ENCODE measurements around the gene ECE1. TPM values are rescaled to one million over a fixed set of nuclear protein-coding genes. Genes with fewer than 3 reads are reported as not detected.

ECE1 gene
- polyA plus RNA-seq, result 10 to 100 TPM; 12.4 to 14.2 TPM

DNA sequence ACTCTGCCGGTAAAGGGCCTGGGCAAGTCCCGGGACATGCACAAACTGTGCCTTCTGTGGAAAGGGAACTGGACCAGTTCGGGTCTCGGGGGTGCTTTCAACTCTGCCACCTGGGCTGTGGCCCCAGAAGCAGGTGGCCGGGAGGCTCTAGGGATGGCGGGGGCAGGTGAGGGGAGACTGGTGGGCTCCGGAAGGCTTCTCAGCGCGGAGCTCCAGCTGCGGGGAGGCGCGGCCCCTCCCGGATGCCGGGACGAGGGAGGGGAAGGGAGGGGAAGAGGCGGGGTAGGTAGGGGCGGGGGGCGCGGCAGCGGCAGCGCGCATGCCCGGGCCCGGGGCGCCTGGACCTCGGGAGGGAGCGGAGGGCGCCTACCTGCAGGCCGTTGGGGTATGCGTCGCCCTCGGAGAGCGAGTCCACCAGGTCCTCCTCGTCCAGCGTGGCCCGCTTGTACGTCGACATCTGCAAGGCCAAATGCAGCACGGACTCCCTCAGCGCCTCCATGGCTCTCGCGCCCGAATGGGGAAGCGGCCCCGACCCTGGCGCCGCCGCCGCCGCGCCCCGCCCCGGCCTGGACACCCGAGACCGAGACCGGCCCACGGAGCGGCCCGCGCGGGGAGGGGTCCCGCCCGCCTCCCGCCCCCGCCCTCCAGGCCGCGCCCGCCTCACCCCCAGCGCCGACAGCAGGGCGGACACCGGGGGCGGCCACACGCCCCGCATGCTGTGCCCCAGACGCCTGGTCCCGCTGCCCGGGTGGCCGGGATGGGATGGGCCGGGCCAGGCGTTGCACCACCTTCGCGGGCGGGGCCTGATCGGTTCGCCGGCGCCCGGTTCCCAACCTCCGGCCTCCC lies at the start of gene ECE1:
TSS of gene ECE1 (minus strand) at position 764 of the 846 bp plus-strand sequence. CDS start at position 715, 49 bp downstream.
- H3K4me3 ChIP-seq (ENCODE audit: low read depth in 1 of 2, low read length in 2 of 2), result peak within 1 kb of the TSS; percentile 54 to 65
- H3K27ac ChIP-seq (ENCODE audit: low read depth in 2 of 2, low read length in 1 of 2), result peak within 1 kb of the TSS; percentile 66 to 78
- H3K4me1 ChIP-seq (ENCODE audit: control insufficient read depth in 2 of 2, insufficient read depth in 2 of 2, low read length in 1 of 2), result peaks cover 2 to 17% of the 10 kb centered on the region in 2 donors
- 1% methylated on average over 33 to 90 of the region's 90 CpGs for WGBS, 2 donors
- H3K9me3 ChIP-seq (ENCODE audit: control insufficient read depth in 2 of 2, insufficient read depth in 1 of 2, low read depth in 1 of 2, low read length in 1 of 2), result no peaks in the 10 kb centered on the region
- H3K36me3 ChIP-seq (ENCODE audit: control insufficient read depth in 2 of 2, insufficient read depth in 2 of 2, low read length in 1 of 2), result no peaks in the 10 kb centered on the region
- H3K27me3 ChIP-seq (ENCODE audit: control insufficient read depth in 1 of 2, insufficient read depth in 2 of 2, low read length in 2 of 2), result no peaks in the 10 kb centered on the region

- Histone ChIP-seq H3K9me3 (ENCODE audit: control insufficient read depth in 2 of 2, insufficient read depth in 1 of 2, low read depth in 1 of 2, low read length in 1 of 2) (no peaks in the 10 kb centered on the region), H3K4me3 (ENCODE audit: low read depth in 1 of 2, low read length in 2 of 2) (no peak overlapping the region), H3K27me3 (ENCODE audit: control insufficient read depth in 1 of 2, insufficient read depth in 2 of 2, low read length in 2 of 2) (no peaks in the 10 kb centered on the region), H3K27ac (ENCODE audit: low read depth in 2 of 2, low read length in 1 of 2) (peak overlapping the region; percentile 61 to 67), H3K4me1 (ENCODE audit: control insufficient read depth in 2 of 2, insufficient read depth in 2 of 2, low read length in 1 of 2) (peaks cover 9 to 31% of the 10 kb centered on the region in 2 donors), H3K36me3 (ENCODE audit: control insufficient read depth in 2 of 2, insufficient read depth in 2 of 2, low read length in 1 of 2) (no peaks in the 10 kb centered on the region)
- 73 to 83% methylated on average over 9 of the region's 9 CpGs for WGBS, 2 donors
Measured at GRCh38 chr1:21339356-21340229, 49.3 kb upstream of the ECE1 start.

- Histone ChIP-seq H3K27me3 (ENCODE audit: control insufficient read depth in 1 of 2, insufficient read depth in 2 of 2, low read length in 2 of 2) (no peaks in the 10 kb centered on the region), H3K4me1 (ENCODE audit: control insufficient read depth in 2 of 2, insufficient read depth in 2 of 2, low read length in 1 of 2) (peaks cover 15 to 37% of the 10 kb centered on the region in 2 donors), H3K36me3 (ENCODE audit: control insufficient read depth in 2 of 2, insufficient read depth in 2 of 2, low read length in 1 of 2) (no peaks in the 10 kb centered on the region), H3K27ac (ENCODE audit: low read depth in 2 of 2, low read length in 1 of 2) (peak overlapping the region; percentile 61 to 67), H3K4me3 (ENCODE audit: low read depth in 1 of 2, low read length in 2 of 2) (no peak overlapping the region), H3K9me3 (ENCODE audit: control insufficient read depth in 2 of 2, insufficient read depth in 1 of 2, low read depth in 1 of 2, low read length in 1 of 2) (no peaks in the 10 kb centered on the region)
- WGBS, 2 donors, result 52 to 61% methylated on average over 10 of the region's 10 CpGs
Measured at GRCh38 chr1:21338573-21339355, 48.5 kb upstream of the ECE1 start.

- no peak overlapping the region for H3K4me3 ChIP-seq (ENCODE audit: low read depth in 1 of 2, low read length in 2 of 2)
- H3K9me3 ChIP-seq (ENCODE audit: control insufficient read depth in 2 of 2, insufficient read depth in 1 of 2, low read depth in 1 of 2, low read length in 1 of 2), result no peaks in the 10 kb centered on the region
- peaks cover 15 to 37% of the 10 kb centered on the region in 2 donors for H3K4me1 ChIP-seq (ENCODE audit: control insufficient read depth in 2 of 2, insufficient read depth in 2 of 2, low read length in 1 of 2)
- peak overlapping the region; percentile 68 to 82 for H3K27ac ChIP-seq (ENCODE audit: low read depth in 2 of 2, low read length in 1 of 2)
- no peaks in the 10 kb centered on the region for H3K27me3 ChIP-seq (ENCODE audit: control insufficient read depth in 1 of 2, insufficient read depth in 2 of 2, low read length in 2 of 2)
- WGBS, 2 donors, result 45 to 50% methylated on average over 7 of the region's 7 CpGs
- H3K36me3 ChIP-seq (ENCODE audit: control insufficient read depth in 2 of 2, insufficient read depth in 2 of 2, low read length in 1 of 2), result no peaks in the 10 kb centered on the region
Measured at GRCh38 chr1:21337928-21338572, 47.8 kb upstream of the ECE1 start.

GRCh38 chr1:21337454-21337927 lies 47.2 kb upstream of the ECE1 start:
- WGBS, 2 donors, result 57 to 73% methylated on average over 8 of the region's 8 CpGs
- Histone ChIP-seq H3K36me3 (ENCODE audit: control insufficient read depth in 2 of 2, insufficient read depth in 2 of 2, low read length in 1 of 2) (no peaks in the 10 kb centered on the region), H3K9me3 (ENCODE audit: control insufficient read depth in 2 of 2, insufficient read depth in 1 of 2, low read depth in 1 of 2, low read length in 1 of 2) (no peaks in the 10 kb centered on the region), H3K4me1 (ENCODE audit: control insufficient read depth in 2 of 2, insufficient read depth in 2 of 2, low read length in 1 of 2) (peaks cover 17 to 37% of the 10 kb centered on the region in 2 donors), H3K27me3 (ENCODE audit: control insufficient read depth in 1 of 2, insufficient read depth in 2 of 2, low read length in 2 of 2) (no peaks in the 10 kb centered on the region), H3K27ac (ENCODE audit: low read depth in 2 of 2, low read length in 1 of 2) (peak overlapping the region; percentile 68 to 82), H3K4me3 (ENCODE audit: low read depth in 1 of 2, low read length in 2 of 2) (no peak overlapping the region)

DNA sequence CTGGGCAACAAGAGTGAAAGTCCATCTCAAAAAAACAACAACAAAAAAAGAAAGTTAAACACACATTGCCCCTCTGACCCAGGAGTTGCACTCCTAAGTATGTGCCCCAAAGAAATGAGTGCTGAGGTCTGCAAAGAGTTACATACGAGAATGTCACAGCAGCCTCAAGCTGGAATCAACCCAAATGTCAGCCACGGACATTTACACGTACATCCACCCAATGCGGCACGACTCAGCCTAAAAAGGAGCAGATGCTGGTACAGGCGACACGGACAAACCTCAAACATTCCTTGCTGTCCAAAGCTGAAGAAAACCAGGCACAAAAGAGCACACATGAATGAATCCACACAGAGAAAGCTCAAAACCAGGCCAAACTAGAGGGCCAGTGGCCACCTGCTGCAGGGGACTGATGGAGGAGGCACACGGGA lies 46.8 kb upstream of the ECE1 start:
- H3K4me3 ChIP-seq (ENCODE audit: low read depth in 1 of 2, low read length in 2 of 2), result no peak overlapping the region
- WGBS, 2 donors, result 55 to 67% methylated on average over 8 of the region's 8 CpGs
- no peaks in the 10 kb centered on the region for H3K27me3 ChIP-seq (ENCODE audit: control insufficient read depth in 1 of 2, insufficient read depth in 2 of 2, low read length in 2 of 2)
- no peaks in the 10 kb centered on the region for H3K9me3 ChIP-seq (ENCODE audit: control insufficient read depth in 2 of 2, insufficient read depth in 1 of 2, low read depth in 1 of 2, low read length in 1 of 2)
- H3K27ac ChIP-seq (ENCODE audit: low read depth in 2 of 2, low read length in 1 of 2), result peak overlapping the region; percentile 40 to 68
- no peaks in the 10 kb centered on the region for H3K36me3 ChIP-seq (ENCODE audit: control insufficient read depth in 2 of 2, insufficient read depth in 2 of 2, low read length in 1 of 2)
- peaks cover 15 to 36% of the 10 kb centered on the region in 2 donors for H3K4me1 ChIP-seq (ENCODE audit: control insufficient read depth in 2 of 2, insufficient read depth in 2 of 2, low read length in 1 of 2)

DNA sequence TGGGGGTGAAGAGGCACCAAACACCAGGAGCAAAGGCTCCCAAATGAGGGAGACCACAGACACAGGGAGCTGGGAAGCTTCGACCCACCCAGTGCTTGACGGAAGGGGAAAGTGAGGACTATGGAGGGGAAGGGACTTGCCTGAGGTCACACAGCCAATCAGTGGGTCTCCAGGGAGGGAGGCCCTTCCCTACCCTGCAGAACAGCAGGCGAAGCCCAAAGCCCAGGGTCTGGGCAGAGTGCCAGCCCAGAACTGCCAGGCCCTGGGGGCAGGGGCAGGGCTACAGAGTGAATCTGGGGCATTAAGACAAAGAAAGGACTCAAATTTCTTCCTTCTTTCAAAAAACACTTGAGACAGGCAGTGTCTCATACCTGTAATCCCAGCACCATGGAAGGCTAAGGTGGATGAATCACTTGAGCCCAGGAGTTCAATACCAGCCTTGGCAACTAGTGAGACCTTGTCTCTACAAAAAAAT lies 45.5 kb upstream of the ECE1 start:
- Histone ChIP-seq H3K36me3 (ENCODE audit: control insufficient read depth in 2 of 2, insufficient read depth in 2 of 2, low read length in 1 of 2) (no peaks in the 10 kb centered on the region), H3K4me3 (ENCODE audit: low read depth in 1 of 2, low read length in 2 of 2) (no peak overlapping the region), H3K4me1 (ENCODE audit: control insufficient read depth in 2 of 2, insufficient read depth in 2 of 2, low read length in 1 of 2) (peaks cover 15 to 39% of the 10 kb centered on the region in 2 donors), H3K27ac (ENCODE audit: low read depth in 2 of 2, low read length in 1 of 2) (peak overlapping the region; percentile 71 to 78), H3K9me3 (ENCODE audit: control insufficient read depth in 2 of 2, insufficient read depth in 1 of 2, low read depth in 1 of 2, low read length in 1 of 2) (no peaks in the 10 kb centered on the region), H3K27me3 (ENCODE audit: control insufficient read depth in 1 of 2, insufficient read depth in 2 of 2, low read length in 2 of 2) (no peaks in the 10 kb centered on the region)
- WGBS, 2 donors, result 42 to 60% methylated on average over 3 of the region's 3 CpGs

GRCh38 chr1:21335088-21335691 lies 44.9 kb upstream of the ECE1 start:
- Histone ChIP-seq H3K27me3 (ENCODE audit: control insufficient read depth in 1 of 2, insufficient read depth in 2 of 2, low read length in 2 of 2) (no peaks in the 10 kb centered on the region), H3K4me1 (ENCODE audit: control insufficient read depth in 2 of 2, insufficient read depth in 2 of 2, low read length in 1 of 2) (peaks cover 15 to 36% of the 10 kb centered on the region in 2 donors), H3K36me3 (ENCODE audit: control insufficient read depth in 2 of 2, insufficient read depth in 2 of 2, low read length in 1 of 2) (no peaks in the 10 kb centered on the region), H3K27ac (ENCODE audit: low read depth in 2 of 2, low read length in 1 of 2) (peak overlapping the region; percentile 71 to 78), H3K9me3 (ENCODE audit: control insufficient read depth in 2 of 2, insufficient read depth in 1 of 2, low read depth in 1 of 2, low read length in 1 of 2) (no peaks in the 10 kb centered on the region), H3K4me3 (ENCODE audit: low read depth in 1 of 2, low read length in 2 of 2) (peak overlapping the region in 1 of 2 donors; percentile 16)
- WGBS, 2 donors, result 37 to 46% methylated on average over 19 of the region's 19 CpGs

All from esophagus (tissue), 2 donors.